Sigmoid colon (tissue), 4 donors: ENCODE data around the gene SCLY.

Experiments
- CTCF ChIP-seq, 4 experiments: fragments of 450-650 bp in 3 of 4; fragments of 200-600 bp in 1 of 4; IDR thresholded peaks; one replicate each; pipeline ENCODE4 v1.5.1; 2016 to 2019; ENCODE audit warnings: antibody characterized with exemption in 4 of 4, mild to moderate bottlenecking in 3 of 4, moderate library complexity in 2 of 4
- POLR2A ChIP-seq, 2 donors: fragments of 450-650 bp; IDR thresholded peaks; one replicate each; pipeline ENCODE4 v1.6.1; 2016; ENCODE audit warnings: antibody characterized with exemption in 2 of 2, mild to moderate bottlenecking in 2 of 2, moderate library complexity in 2 of 2
- POLR2AphosphoS5 ChIP-seq, 4 donors: sonication (generic); formaldehyde crosslinking; IDR thresholded peaks; one replicate each; pipeline ENCODE4 v1.6.1; 2017; ENCODE audit warnings: antibody characterized with exemption in 4 of 4

DNA sequence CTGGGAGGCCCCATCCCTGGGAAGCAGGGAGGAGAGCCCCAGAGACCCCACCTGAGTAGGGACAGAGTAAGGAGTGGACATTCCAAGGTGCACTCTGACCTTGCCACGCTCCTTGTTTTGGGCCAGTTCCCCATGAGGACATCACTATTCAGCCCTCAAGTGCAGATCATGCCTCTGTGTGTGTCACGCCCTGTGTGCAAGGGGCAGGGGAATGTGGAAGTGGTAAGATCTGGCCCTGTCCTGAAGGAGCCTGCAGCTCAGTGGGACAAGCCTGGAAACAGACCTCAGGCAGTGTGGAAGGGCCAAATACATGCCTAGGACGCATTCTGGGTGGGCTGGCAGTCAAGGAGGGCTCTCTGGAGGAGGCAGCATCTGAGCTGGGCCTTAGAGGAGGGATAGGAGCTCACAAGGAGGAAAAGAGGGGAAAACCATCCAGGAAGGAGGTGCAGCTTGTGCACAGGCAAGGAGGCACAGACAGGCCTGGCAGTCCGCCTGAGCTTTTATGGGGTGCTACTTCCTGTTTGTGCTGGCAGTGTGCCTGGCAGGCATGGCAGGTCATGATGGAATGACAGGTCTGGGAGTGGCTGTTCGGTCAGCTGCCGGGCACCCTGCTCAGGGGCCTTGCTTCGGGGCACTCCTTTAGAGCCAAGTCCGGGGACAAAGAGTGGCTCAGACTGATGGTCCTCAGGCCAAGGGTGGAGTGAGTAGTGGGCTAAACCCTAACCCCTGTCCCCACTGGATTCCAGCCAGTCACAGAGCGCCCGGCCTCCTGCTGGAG is 80.9 kb downstream of the SCLY start:
- no peak for TF ChIP-seq CTCF (IDR thresholded peaks at IDR 0.05)
- no peak for TF ChIP-seq POLR2A (IDR thresholded peaks at IDR 0.05)
- TF ChIP-seq POLR2AphosphoS5 (IDR thresholded peaks at IDR 0.05), result no peak
